Activated CD8-positive, alpha-beta memory T cell treated with anti-CD3 and anti-CD28 coated beads, Interleukin-2, amount 10 ng/mL, durations not matched to agents 7 days and 5 days (primary cell): ENCODE data around the gene TIMMDC1. TPM values are rescaled to one million over a fixed set of nuclear protein-coding genes. Genes with fewer than 3 reads are reported as not detected.
"Not testable (repeated sequence)": the region's sequence is repeated elsewhere in the genome, so short reads cannot be mapped to it uniquely, and the experiment has no call there.

Experiments
- ATAC-seq: fragments of 150-1000 bp; cut with Tn5 transposase; one replicate; pipeline ENCODE4 v1.10.0; 2021; ENCODE audit warnings: moderate library complexity
- CTCF ChIA-PET: fragments of 350-600 bp; sonication (Branson Sonifier 250); formaldehyde crosslinking; loops from one replicate; lab custom pipeline; 2021; ENCODE audit warnings: antibody characterized with exemption; lab: Charles Lee
- DNase-seq: peaks from one replicate; pipeline ENCODE4 v3.0.0-alpha.2; 2020
- H3K27ac Mint-ChIP-seq: one replicate; pipeline ENCODE4 v1.8.0; 2021; ENCODE audit warnings: mild to moderate bottlenecking, mixed read lengths
- H3K27me3 Mint-ChIP-seq: one replicate; pipeline ENCODE4 v1.8.0; 2021; ENCODE audit warnings: mixed read lengths
- H3K36me3 Mint-ChIP-seq: one replicate; pipeline ENCODE4 v1.8.0; 2021; ENCODE audit warnings: mild to moderate bottlenecking, mixed read lengths
- H3K4me1 Mint-ChIP-seq: one replicate; pipeline ENCODE4 v1.8.0; 2021; ENCODE audit warnings: mixed read lengths
- H3K4me3 Mint-ChIP-seq: one replicate; pipeline ENCODE4 v1.8.0; 2021; ENCODE audit warnings: mild to moderate bottlenecking, moderate library complexity, mixed read lengths
- H3K9me3 Mint-ChIP-seq: one replicate; pipeline ENCODE4 v1.8.0; 2022; ENCODE audit warnings: low read depth, mixed read lengths
- total RNA-seq, 2 experiments: library from RNA; stranded (reverse); gene quantifications; one replicate each; pipeline ENCODE4 v1.2.3, GENCODE V29; 2021

Gene TIMMDC1
- total RNA-seq, 2 experiments from 2014 or later = 69.8 to 82.8 TPM

- H3K4me3 Mint-ChIP-seq = peak overlapping the region; percentile 38
- CTCF ChIA-PET = interaction anchor here (0.7 to 1.0 kb wide), 4 partner anchors 8 to 265 kb away, joined by 3 read pairs; no protein-coding TSS in a partner anchor
- DNase-seq (peak; percentile 77), ATAC-seq (peak; percentile 69)
- peaks cover 47% of the 10 kb centered on the region for H3K4me1 Mint-ChIP-seq
- no peaks in the 10 kb centered on the region for H3K9me3 Mint-ChIP-seq
- H3K27me3 Mint-ChIP-seq = no peaks in the 10 kb centered on the region
- H3K27ac Mint-ChIP-seq = peak overlapping the region; percentile 89
- peaks cover 16% of the 10 kb centered on the region for H3K36me3 Mint-ChIP-seq
Measured at GRCh38 chr3:119562307-119562961, 64.1 kb downstream of the TIMMDC1 start.

- H3K27me3 Mint-ChIP-seq, CTCF ChIA-PET, H3K36me3 Mint-ChIP-seq, ATAC-seq, H3K27ac Mint-ChIP-seq, H3K4me3 Mint-ChIP-seq, DNase-seq, H3K9me3 Mint-ChIP-seq: not testable (repeated sequence)
- peaks cover 40% of the 10 kb centered on the region for H3K4me1 Mint-ChIP-seq
Measured at GRCh38 chr3:119563334-119563733, 65.0 kb downstream of the TIMMDC1 start.

GRCh38 chr3:119569156-119569555 lies 70.8 kb downstream of the TIMMDC1 start:
- Mint-ChIP-seq H3K36me3 (peaks cover 10% of the 10 kb centered on the region), H3K27ac (no peak overlapping the region), H3K4me1 (peaks cover 19% of the 10 kb centered on the region), H3K9me3 (no peaks in the 10 kb centered on the region), H3K27me3 (peaks cover 6% of the 10 kb centered on the region), H3K4me3 (no peak overlapping the region)
- ATAC-seq (no peak), DNase-seq (no peak)
- CTCF ChIA-PET = interaction anchor here (1.7 to 2.4 kb wide), 2 partner anchors 10 kb away, joined by 6 to 10 read pairs; partner anchors contain the start of genes ADPRH and CD80

- no peak overlapping the region for H3K4me3 Mint-ChIP-seq
- no peaks in the 10 kb centered on the region for H3K9me3 Mint-ChIP-seq
- H3K27ac Mint-ChIP-seq = peak overlapping the region; percentile 49
- H3K36me3 Mint-ChIP-seq = peaks cover 9% of the 10 kb centered on the region
- DNase-seq = no peak
- CTCF ChIA-PET = interaction anchor here (1.2 to 2.4 kb wide), 3 partner anchors 8 to 11 kb away, joined by 3 to 10 read pairs (median 6); partner anchors contain the start of genes ADPRH and CD80
- peak; percentile 58 for ATAC-seq
- peaks cover 6% of the 10 kb centered on the region for H3K27me3 Mint-ChIP-seq
- H3K4me1 Mint-ChIP-seq = peaks cover 21% of the 10 kb centered on the region
Measured at GRCh38 chr3:119570229-119570628, 71.9 kb downstream of the TIMMDC1 start.

GRCh38 chr3:119571230-119571629 lies 72.9 kb downstream of the TIMMDC1 start:
- Mint-ChIP-seq H3K36me3 (peaks cover 9% of the 10 kb centered on the region), H3K4me3 (no peak overlapping the region), H3K9me3 (no peaks in the 10 kb centered on the region), H3K27ac (no peak overlapping the region), H3K27me3 (peaks cover 6% of the 10 kb centered on the region), H3K4me1 (peaks cover 17% of the 10 kb centered on the region)
- ATAC-seq = no peak
- CTCF ChIA-PET = interaction anchor here (1.4 to 2.4 kb wide), 2 partner anchors 8 to 73 kb away, joined by 3 to 6 read pairs; partner anchors contain the start of genes ADPRH and TIMMDC1
- no peak for DNase-seq

GRCh38 chr3:119571688-119572087 lies 73.3 kb downstream of the TIMMDC1 start:
- Mint-ChIP-seq H3K4me3 (no peak overlapping the region), H3K4me1 (peaks cover 14% of the 10 kb centered on the region), H3K36me3 (peaks cover 9% of the 10 kb centered on the region), H3K27ac (no peak overlapping the region), H3K27me3 (peaks cover 6% of the 10 kb centered on the region), H3K9me3 (no peaks in the 10 kb centered on the region)
- ATAC-seq (no peak), DNase-seq (no peak)
- CTCF ChIA-PET = interaction anchor here (1.4 kb wide), 1 partner anchor 74 kb away, joined by 3 read pairs; the partner anchor contains the start of gene TIMMDC1

Other genes with a start within 250 kb of the TIMMDC1 start
- gene ARHGAP31, start 204.2 kb upstream of the TIMMDC1 start, total RNA-seq = 1 to 10 TPM; 1.4 to 8.3 TPM
- 10 to 100 TPM; 35.2 to 42.6 TPM for gene TMEM39A, start 34.9 kb upstream of the TIMMDC1 start, total RNA-seq
- gene POGLUT1, start 29.6 kb upstream of the TIMMDC1 start, total RNA-seq = 10 to 100 TPM; 26.6 to 29.5 TPM
- 10 to 100 TPM; 22.5 to 47.0 TPM for gene CD80, start 61.1 kb downstream of the TIMMDC1 start, total RNA-seq
- gene ADPRH, start 80.9 kb downstream of the TIMMDC1 start, total RNA-seq = 10 to 100 TPM in 1 of 2 experiments, 1 to 10 TPM in 1; 6.1 to 19.3 TPM
- gene PLA1A, start 99.3 kb downstream of the TIMMDC1 start, total RNA-seq = under 1 TPM in 1 of 2 experiments, not detected in 1; 0.68 TPM
- 1 to 10 TPM; 2.3 to 3.1 TPM for gene POPDC2, start 162.0 kb downstream of the TIMMDC1 start, total RNA-seq
- gene COX17, start 178.9 kb downstream of the TIMMDC1 start, total RNA-seq = 10 to 100 TPM; 66.6 to 80.7 TPM
- under 1 TPM in 1 of 2 experiments, not detected in 1; 0.30 TPM for gene CFAP91, start 204.5 kb downstream of the TIMMDC1 start, total RNA-seq